Fibroblast of skin of abdomen (primary cell): ENCODE results near the gene ZNF652.
A peak's percentile ranks its signal among the peaks of the same experiment; 100 is the strongest.

Experiments
- DNase-seq: peaks from one replicate; pipeline ENCODE4 v3.0.0-alpha.2; 2013

The ZNF652 gene

DNA sequence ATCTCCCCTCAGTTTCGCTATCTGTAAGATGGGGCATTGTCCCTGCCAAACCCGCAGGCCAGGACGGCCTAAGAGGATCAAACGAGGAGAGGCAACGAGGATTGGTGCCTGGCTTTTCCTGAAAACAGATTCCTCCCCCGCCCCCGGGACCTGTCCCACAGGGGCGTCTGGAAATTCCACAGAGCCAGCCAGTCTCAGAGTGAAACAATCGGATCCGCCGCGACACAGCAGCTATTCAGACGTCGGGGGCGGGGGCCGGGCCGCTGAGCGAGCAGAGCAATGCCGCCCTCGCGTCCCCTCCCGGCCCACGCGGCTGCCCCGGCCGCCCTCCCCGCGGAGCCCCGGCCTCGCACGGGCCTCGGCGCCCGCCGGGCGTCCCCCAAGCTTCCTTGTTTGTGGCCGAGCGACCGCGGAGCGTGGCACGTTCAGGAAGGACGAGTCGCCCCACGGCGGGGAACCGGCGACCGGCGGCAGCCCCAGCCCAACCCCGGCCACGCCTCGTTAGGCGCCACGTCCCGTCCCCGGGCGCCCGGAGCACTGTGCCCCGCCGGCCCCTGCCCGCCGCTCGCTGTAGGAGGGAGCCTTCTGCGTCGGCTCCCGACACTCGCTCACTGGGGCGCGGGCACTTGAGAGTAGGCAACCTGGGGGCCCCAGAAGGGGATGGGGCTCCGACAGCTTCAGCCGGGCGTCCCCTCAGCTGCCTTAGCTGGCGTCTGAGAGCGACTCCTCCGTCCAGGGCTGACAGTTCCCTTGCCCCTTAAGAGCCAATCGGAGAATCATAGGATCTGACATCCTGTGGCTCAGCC is 101.8 kb downstream of the ZNF652 start:
- peak; percentile 81 for DNase-seq

DNA sequence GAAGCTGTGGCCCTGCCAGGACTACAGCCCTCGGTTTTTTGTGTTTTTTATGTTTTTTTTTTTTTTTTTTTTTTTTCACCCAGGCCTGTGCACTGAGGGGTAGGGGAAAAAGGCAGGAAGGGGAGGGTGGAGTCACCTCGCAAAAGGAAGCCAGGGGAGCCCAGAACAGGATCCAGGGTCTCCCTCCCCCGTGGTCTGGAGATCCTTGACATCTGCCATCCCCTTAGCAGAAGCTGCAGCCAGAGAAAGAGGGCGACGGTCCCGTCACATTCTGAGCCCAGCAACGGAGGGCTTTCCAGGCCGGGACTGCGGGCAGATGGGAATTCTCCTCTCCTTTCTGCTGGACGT is 102.4 kb downstream of the ZNF652 start:
- DNase-seq = no peak

DNA sequence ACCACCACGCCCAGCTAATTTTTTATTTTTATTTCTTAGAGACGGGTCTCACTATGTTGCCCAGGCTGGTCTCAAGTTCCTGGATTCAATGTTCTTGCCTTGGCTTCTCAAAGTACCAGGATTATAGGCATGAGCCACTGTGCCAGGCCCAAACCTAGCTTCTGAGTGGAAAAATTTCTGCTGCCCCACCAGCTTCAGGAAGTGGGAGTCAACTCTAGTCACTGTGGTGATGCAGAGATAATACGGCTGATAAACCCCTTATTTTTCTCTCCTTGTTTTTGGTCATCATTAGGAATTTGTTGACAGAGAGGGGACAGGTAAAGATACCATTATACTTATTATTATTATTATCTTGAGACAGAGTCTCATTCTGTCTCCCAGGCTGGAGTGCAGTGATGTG is 103.7 kb downstream of the ZNF652 start:
- no peak for DNase-seq

DNA sequence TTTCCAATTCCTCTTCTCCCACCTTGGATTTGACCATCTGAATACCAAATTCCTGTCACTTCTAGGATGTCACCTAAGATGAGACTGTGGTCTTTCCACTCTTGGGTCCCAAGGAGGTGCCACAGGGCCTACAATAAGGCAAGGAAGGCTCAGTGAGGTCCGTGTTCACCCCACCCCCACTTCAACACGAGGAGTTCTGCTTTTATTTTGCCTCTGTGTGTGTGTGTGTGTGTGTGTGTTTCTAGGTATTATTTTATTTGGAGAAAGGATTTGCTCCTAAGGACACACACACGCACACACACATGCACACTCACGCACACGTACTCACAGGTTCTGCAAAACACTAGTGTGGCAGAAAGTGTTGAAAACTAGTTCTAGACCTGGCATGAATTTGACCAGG is 106.9 kb downstream of the ZNF652 start:
- no peak for DNase-seq

DNA sequence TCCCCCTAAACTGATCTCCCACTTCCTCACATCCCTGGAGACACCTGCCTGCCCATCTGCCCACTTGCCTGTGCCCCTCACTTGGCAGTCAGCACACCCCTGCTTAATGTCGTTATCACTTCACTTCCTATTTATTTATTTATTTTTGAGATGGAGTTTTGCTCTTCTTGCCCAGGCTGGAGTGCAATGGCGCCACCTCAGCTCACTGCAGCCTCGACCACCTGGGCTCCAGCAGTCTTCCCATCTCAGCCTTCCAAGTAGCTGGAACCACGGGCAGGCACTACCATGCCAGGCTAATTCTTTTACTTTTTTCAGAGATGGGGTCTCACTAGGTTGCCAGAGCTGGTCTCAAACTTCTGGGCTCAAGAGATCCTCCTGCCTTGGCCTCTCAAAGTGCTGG is 108.0 kb downstream of the ZNF652 start:
- DNase-seq = no peak

DNA sequence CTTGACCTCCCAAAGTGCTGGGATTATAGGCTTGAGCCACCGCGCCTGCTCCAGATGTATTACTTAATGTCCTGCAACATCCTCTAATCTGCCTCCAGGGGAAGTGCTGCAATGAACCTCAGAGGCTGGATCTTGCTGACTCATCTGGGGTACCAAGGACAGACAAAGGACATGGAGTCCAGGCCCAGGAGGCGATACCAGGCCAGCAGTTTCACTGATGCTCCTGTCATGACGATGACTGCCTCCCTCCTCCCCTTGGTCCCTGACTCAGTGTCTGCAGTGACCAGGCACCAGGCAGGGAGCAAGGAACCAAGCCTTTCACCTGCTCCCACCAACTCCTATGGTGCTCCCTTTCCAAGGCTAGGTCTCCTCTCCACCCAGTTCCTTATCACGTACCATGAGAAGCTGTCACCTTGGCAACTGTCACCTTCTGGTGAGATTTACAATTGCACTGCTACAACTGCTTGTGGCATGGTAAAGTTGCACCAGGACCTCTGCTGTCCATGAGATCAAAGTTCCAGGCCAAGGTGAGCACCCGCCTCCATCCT is 109.8 kb downstream of the ZNF652 start:
- no peak for DNase-seq

DNA sequence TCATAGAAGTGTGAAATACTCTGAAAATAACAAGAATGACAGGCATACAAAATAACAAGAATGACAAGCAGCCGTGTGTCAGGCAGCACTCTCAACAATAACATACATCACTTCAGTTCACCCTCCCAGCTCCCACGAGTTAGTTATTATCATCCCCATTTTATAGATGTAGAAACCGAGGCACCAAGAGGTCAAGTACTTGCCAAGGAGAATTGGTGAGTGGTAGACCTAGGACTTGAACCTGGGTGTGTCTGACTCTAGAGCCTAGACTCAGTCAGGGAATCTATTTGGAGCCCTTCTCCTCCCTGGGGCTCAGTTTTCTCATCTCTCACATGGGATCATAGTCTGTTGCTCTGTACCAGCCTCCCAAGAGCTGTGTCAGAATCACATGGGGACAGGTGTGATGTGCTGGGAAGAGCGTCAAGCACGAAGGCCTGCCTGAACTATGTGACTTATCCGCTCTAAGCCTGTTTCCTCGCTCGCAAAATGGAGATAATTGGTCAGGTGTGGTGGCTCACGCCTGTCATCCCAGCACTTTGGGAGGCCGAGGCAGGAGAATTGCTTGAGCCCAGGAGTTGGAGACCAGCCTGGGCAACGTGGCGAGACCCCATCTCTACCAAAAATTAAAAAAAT is 112.0 kb downstream of the ZNF652 start:
- no peak for DNase-seq

DNA sequence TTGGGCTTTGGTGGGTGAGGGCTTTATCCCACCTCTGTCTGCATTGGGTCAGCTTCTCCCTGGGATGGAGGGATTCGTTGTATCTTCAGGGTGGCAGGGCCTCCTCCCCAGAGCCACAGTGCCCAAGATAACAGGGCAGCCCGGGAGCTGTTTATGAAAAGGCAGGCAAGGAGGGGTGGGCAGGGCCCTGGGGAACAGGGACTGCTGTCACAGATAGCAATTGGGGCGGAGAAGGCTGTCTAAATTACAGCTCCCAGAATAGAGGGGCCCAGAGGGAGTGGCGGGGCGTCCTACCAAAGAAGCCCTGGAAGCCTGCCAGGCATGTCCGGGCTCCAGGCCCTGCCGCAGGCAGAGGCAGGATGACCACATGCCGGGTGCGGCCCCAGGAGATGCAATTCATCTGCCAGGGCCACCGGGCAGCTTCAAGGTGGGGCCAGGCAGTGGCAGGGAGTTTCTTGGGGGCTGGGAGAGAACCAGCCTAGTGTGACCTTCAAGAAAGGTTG is 112.7 kb downstream of the ZNF652 start:
- DNase-seq = no peak

DNA sequence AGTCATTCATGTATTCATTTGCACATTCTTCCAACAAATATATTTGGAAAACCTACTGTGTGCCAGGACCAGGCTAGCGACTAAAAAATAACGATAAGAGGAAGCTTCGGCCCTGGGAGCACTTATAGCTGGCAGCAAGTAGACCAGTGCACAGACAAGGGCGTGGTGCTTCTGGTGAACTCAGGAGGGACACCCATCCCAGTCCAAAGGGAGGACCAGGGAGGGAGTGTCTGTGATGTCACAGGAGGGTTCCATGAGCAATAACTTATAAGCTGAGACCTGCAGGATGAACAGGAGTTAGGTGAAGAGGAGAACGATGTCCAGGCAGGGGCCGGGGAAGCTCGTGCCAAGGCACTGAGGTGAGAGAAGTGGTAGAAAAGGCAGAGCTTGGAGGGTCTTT is 114.1 kb downstream of the ZNF652 start:
- no peak for DNase-seq

DNA sequence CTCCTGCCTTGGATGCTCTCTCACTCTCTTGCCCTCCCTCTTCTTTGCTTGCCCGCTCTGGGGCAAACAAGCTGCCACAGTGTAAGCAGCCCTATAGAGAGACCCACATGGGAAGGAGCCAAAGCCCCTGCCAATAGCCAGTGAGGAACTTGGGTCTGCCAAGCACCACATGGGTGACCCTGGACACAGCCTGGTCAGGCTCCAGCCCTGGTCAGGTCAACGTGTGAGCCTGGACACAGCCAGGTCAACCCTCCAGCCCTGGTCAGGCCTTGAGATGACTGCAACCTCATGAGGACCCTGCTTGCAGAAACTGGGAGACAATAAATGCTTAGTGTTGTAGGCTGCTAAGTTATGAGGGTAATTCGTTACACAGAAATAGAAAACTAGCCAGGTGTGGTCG is 117.2 kb downstream of the ZNF652 start:
- DNase-seq = no peak
